ENCODE results near the gene HOXD3. TPM values are rescaled to one million over a fixed set of nuclear protein-coding genes. Genes with fewer than 3 reads are reported as not detected.

The HOXD3 gene
- total RNA-seq, 1 donor, result 0.09 TPM

DNA sequence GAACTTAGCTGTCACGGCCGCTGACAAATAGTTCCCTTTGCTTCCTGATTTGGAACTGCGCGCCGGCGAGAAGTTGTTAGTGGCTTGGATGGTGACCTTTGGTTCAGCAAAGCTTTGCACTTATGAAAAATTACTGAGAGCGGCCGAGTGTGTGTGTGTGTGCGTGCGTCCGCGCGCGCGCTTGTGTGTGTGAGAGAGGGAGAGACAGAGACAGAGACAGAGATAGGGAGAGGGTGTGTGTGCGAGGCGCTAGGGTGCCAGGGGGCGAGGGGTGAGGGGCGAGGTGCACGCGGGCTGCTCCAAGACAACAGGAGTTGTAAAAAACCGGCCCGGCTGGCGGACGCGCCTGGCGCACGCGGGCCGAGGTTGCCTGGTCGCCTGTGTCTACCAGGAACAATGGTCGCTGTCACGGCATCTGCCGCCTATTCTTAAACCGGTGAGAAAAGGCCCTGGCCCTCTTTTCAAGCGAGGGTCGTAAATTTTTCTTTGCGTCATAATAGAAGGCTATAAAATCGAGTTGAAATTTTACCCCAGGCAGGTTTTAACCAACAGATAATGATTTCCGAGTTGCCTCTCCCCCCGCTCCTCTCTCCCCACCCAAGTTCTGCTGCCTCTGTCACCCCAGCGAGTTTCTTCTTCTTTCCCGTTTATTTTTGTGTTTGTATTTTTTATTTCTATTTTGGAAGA, 535 bp downstream of the HOXD3 start:
- TF ChIP-seq, protein P1, sequence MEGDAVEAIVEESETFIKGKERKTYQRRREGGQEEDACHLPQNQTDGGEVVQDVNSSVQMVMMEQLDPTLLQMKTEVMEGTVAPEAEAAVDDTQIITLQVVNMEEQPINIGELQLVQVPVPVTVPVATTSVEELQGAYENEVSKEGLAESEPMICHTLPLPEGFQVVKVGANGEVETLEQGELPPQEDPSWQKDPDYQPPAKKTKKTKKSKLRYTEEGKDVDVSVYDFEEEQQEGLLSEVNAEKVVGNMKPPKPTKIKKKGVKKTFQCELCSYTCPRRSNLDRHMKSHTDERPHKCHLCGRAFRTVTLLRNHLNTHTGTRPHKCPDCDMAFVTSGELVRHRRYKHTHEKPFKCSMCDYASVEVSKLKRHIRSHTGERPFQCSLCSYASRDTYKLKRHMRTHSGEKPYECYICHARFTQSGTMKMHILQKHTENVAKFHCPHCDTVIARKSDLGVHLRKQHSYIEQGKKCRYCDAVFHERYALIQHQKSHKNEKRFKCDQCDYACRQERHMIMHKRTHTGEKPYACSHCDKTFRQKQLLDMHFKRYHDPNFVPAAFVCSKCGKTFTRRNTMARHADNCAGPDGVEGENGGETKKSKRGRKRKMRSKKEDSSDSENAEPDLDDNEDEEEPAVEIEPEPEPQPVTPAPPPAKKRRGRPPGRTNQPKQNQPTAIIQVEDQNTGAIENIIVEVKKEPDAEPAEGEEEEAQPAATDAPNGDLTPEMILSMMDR (IDR thresholded peaks at IDR 0.05; ENCODE audit: insufficient read depth, low read length), result no peak
- DNase-seq (ENCODE audit: low read depth), result no peak
- no peak overlapping the region for H3K4me3 ChIP-seq (ENCODE audit: low read depth, low read length)

DNA sequence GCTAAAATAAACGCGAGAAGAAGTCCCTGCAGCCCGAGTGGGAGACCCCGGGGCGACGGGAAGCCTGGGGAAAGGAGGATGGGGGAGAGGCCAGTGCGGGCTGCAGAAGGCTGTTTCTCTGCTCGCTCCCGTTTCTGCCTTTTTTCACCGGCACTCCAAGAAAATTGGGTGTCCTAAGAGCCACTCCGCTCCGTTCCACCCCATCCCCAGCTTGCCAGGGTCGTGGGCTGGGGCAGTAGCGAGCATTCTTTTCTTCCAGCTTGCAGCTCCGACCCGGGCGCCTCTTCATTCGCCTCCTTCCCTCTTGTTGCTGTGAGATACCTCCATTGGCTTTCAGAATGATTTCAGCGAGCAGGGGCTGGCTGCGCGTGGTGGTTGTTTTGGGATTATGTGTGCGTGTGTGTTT, 1.1 kb downstream of the HOXD3 start:
- H3K4me3 ChIP-seq (ENCODE audit: low read depth, low read length), result no peak overlapping the region
- no peak for DNase-seq (ENCODE audit: low read depth)
- TF ChIP-seq, protein P1 (IDR thresholded peaks at IDR 0.05; ENCODE audit: insufficient read depth, low read length), result no peak

DNA sequence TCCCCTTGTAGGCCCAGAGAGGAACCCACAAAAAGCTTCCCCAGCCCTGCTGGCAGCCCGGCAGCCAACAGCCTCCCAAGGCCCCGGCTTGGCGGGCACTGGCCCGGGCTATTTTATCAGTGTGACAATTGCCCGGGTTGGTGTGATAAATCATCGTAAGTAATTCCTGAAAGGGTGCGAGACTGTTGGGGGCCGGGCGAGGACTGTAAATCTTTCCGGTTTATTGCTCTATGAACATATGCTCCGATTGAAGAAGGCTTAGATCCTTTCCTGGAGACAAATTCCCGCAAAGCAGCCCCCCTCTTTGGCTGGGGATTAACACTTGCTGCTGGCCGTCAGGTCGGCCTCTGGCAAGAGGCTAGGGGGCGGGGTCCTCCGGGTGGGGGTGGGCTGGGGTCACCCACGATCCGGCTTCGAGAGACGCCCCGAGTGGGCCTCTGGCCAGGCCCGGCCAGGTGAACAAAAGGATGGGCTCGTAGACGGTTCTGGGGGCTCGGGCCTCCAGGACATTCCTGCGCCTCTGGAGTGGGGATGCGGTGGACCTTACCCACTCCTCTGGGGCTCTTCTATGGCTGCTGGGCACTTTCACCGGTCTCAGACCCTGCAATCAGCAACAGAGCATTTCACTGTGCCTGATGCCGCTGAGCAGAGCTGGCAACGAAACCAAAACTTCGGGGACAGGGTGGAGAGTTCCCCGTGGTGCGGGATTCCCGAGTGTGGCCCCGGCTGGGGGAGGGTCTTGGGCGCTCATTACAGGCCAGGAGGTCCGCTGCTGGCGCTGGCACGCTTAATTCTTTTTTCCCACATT, 2.0 kb downstream of the HOXD3 start:
- no peak overlapping the region for H3K4me3 ChIP-seq (ENCODE audit: low read depth, low read length)
- DNase-seq (ENCODE audit: low read depth), result no peak
- TF ChIP-seq, protein P1 (IDR thresholded peaks at IDR 0.05; ENCODE audit: insufficient read depth, low read length), result no peak

DNA sequence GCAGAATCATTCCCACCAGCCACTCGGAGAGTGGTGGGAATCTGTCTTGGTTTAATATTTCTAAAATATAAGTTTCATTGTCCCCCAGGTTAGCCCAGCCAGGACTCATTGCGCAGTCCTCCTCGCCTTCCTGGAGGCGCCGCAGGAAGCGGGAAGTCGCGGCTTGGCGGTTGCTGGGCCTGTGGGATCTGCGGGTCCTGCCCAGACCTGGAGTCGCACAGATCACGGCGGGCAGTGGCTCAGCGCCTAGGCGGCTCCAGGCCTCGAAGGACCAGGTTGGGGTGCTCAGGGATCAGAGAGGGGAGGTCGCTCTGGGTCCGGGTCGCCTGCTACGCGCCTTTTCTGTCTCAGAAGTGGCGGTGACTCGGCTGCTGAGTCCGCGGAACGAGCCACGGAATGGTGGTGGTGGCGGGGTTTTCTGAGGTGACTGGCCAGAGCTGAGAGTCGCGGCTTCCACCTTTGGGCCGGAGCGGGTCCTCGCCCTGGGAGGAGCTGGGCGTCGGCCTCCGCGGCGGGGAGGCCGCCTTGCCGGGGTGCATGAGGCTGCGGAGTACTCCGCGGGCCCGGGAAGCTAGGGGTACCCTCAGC, 2.6 kb downstream of the HOXD3 start:
- TF ChIP-seq, protein P1 (IDR thresholded peaks at IDR 0.05; ENCODE audit: insufficient read depth, low read length), result no peak
- no peak for DNase-seq (ENCODE audit: low read depth)
- no peak overlapping the region for H3K4me3 ChIP-seq (ENCODE audit: low read depth, low read length)

DNA sequence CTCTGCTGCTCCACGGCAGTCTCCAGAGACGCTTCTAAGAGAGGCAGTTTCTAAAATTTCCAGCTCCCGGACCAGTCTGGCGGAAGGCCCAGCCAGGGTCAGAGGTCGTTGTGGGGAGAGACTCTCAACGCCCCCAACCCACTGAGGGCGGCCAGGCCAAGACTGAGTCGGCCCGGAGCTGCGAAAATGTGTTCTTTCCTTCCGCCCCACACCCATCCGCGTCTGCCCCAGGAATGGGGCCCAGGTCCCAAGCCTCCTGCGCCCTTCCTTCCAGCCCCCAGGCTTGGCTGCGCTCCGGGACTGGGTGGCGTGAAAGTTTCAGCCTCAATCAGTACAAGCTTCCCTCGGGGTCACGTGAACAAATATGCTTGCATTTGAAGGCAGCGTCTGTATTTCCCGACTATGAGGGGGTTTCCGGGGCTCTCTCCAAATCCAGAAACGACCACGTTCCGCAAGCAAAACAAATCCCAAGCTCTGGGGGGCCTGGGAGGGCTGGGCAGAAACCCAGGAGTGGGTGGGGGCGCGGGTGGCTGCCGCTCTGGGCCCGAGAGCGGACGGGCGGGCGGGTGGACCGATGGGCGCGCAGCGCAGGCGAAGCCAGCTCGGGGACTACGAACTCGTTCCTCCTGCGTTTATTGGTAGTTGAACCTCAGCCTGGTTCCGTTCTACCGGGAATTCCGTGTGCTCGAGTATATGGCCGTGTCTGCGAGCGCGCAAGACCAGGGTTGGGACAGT, 3.3 kb downstream of the HOXD3 start:
- H3K4me3 ChIP-seq (ENCODE audit: low read depth, low read length), result no peak overlapping the region
- DNase-seq (ENCODE audit: low read depth), result no peak
- TF ChIP-seq, protein P1 (IDR thresholded peaks at IDR 0.05; ENCODE audit: insufficient read depth, low read length), result no peak

DNA sequence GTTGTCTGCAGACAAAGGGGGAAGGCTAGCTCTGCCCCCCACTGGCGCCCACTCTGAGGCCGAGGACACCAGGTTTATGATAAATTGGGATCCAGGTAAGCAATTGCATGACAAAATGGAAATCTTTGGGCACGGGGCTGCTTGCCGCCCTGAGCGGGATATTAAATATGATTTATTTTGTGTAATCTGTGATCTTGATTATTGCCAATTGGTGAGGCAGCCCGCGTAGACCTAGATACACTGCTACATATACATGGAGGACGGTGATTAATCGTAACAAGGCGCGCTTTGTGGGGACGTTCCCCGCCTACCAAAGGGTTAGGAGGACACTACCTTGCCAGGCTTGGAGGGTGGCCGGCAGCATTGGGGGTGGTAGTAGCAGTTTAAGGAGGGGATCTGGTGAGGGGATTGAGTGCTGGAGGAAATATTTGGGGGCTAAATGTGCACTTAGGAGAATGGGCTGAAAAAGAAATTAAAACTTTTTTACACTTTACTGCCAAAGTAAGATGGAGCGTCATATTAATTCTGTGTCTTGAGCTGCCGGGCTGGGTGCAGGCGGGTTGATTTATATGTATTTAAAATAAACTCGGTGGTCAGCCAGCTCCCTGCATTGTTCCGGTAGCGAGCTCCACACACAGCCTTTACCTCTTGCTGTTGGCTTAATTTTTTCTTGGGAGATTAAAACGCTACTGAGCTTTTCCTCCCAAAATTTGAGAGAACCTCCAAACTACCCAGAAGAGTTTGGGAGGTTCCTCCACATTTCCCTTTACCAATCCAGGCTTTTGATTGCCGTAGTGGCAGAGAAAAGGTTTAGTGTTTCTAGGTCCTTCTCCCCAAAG, 4.1 kb downstream of the HOXD3 start:
- TF ChIP-seq, protein P1 (IDR thresholded peaks at IDR 0.05; ENCODE audit: insufficient read depth, low read length), result no peak
- H3K4me3 ChIP-seq (ENCODE audit: low read depth, low read length), result no peak overlapping the region
- no peak for DNase-seq (ENCODE audit: low read depth)
